HUES6 (cell line): Measurements from ENCODE around the gene GSTM3.
"Not testable (repeated sequence)": the region's sequence is repeated elsewhere in the genome, so short reads cannot be mapped to it uniquely, and the experiment has no call there.

ENCODE experiments used
- H3K27ac ChIP-seq: 2 replicates; pipeline ENCODE4 v1.7.0; 2013; ENCODE audit warnings: low read depth, mild to moderate bottlenecking, low read length, inconsistent platforms
- H3K27me3 ChIP-seq: 2 replicates; pipeline ENCODE4 v1.6.1; 2013; ENCODE audit warnings: low read length; ENCODE audit not compliant: control insufficient read depth, insufficient read depth
- H3K36me3 ChIP-seq: 2 replicates; pipeline ENCODE4 v1.6.1; 2013; ENCODE audit warnings: low read length; ENCODE audit not compliant: control insufficient read depth, insufficient read depth
- H3K4me1 ChIP-seq: 2 replicates; pipeline ENCODE4 v1.6.1; 2013; ENCODE audit warnings: low read length; ENCODE audit not compliant: control insufficient read depth, insufficient read depth
- H3K4me3 ChIP-seq: 2 replicates; pipeline ENCODE4 v1.5.1; 2013; ENCODE audit warnings: low read depth, low read length
- H3K9ac ChIP-seq: one replicate; pipeline ENCODE4 v1.6.1; 2013; ENCODE audit warnings: mild to moderate bottlenecking, low read length
- H3K9me3 ChIP-seq: 2 replicates; pipeline ENCODE4 v1.6.1; 2013; ENCODE audit warnings: low read depth, low read length; ENCODE audit not compliant: control insufficient read depth, insufficient read depth

The GSTM3 gene

GRCh38 chr1:109709822-109710221 lies 31.0 kb downstream of the GSTM3 start:
- H3K4me3 ChIP-seq, H3K36me3 ChIP-seq, H3K27me3 ChIP-seq, H3K4me1 ChIP-seq, H3K9ac ChIP-seq, H3K27ac ChIP-seq: not testable (repeated sequence)
- peaks cover 25% of the 10 kb centered on the region for H3K9me3 ChIP-seq

GRCh38 chr1:109708949-109709348 lies 31.9 kb downstream of the GSTM3 start:
- H3K4me3 ChIP-seq, H3K4me1 ChIP-seq, H3K27me3 ChIP-seq, H3K9ac ChIP-seq, H3K36me3 ChIP-seq, H3K27ac ChIP-seq: not testable (repeated sequence)
- peaks cover 34% of the 10 kb centered on the region for H3K9me3 ChIP-seq

GRCh38 chr1:109705411-109705810 lies 35.4 kb downstream of the GSTM3 start:
- Histone ChIP-seq H3K4me1 (no peaks in the 10 kb centered on the region), H3K9ac (no peak overlapping the region), H3K27me3 (no peaks in the 10 kb centered on the region), H3K4me3 (no peak overlapping the region), H3K36me3 (no peaks in the 10 kb centered on the region), H3K27ac (no peak overlapping the region), H3K9me3 (peaks cover 46% of the 10 kb centered on the region)

GRCh38 chr1:109704173-109704572 lies 36.7 kb downstream of the GSTM3 start:
- H3K9me3 ChIP-seq = peaks cover 41% of the 10 kb centered on the region
- no peak overlapping the region for H3K4me3 ChIP-seq
- no peaks in the 10 kb centered on the region for H3K4me1 ChIP-seq
- H3K27me3 ChIP-seq = no peaks in the 10 kb centered on the region
- H3K9ac ChIP-seq = no peak overlapping the region
- H3K27ac ChIP-seq = no peak overlapping the region
- no peaks in the 10 kb centered on the region for H3K36me3 ChIP-seq

- not testable (repeated sequence) for H3K4me3 ChIP-seq, H3K9ac ChIP-seq, H3K27me3 ChIP-seq, H3K4me1 ChIP-seq, H3K27ac ChIP-seq, H3K36me3 ChIP-seq
- peaks cover 31% of the 10 kb centered on the region for H3K9me3 ChIP-seq
Observed at GRCh38 chr1:109702940-109703339, 37.9 kb downstream of the GSTM3 start.

GRCh38 chr1:109697861-109698260 lies 43.0 kb downstream of the GSTM3 start:
- not testable (repeated sequence) for H3K27me3 ChIP-seq, H3K4me3 ChIP-seq, H3K36me3 ChIP-seq, H3K9ac ChIP-seq, H3K4me1 ChIP-seq, H3K27ac ChIP-seq, H3K9me3 ChIP-seq

GRCh38 chr1:109697066-109697465 lies 43.8 kb downstream of the GSTM3 start:
- Histone ChIP-seq H3K36me3 (no peaks in the 10 kb centered on the region), H3K27ac (no peak overlapping the region), H3K27me3 (no peaks in the 10 kb centered on the region), H3K9me3 (no peaks in the 10 kb centered on the region), H3K4me3 (no peak overlapping the region), H3K9ac (no peak overlapping the region), H3K4me1 (no peaks in the 10 kb centered on the region)

GRCh38 chr1:109695138-109695537 lies 45.7 kb downstream of the GSTM3 start:
- not testable (repeated sequence) for H3K4me3 ChIP-seq, H3K36me3 ChIP-seq, H3K27ac ChIP-seq, H3K9ac ChIP-seq, H3K27me3 ChIP-seq, H3K9me3 ChIP-seq, H3K4me1 ChIP-seq

- H3K9me3 ChIP-seq, H3K4me1 ChIP-seq, H3K4me3 ChIP-seq, H3K9ac ChIP-seq, H3K27ac ChIP-seq, H3K36me3 ChIP-seq, H3K27me3 ChIP-seq: not testable (repeated sequence)
Observed at GRCh38 chr1:109694400-109694799, 46.4 kb downstream of the GSTM3 start.

- H3K9me3 ChIP-seq = no peaks in the 10 kb centered on the region
- no peak overlapping the region for H3K4me3 ChIP-seq
- no peak overlapping the region for H3K9ac ChIP-seq
- H3K4me1 ChIP-seq = no peaks in the 10 kb centered on the region
- H3K27ac ChIP-seq = no peak overlapping the region
- no peaks in the 10 kb centered on the region for H3K36me3 ChIP-seq
- no peaks in the 10 kb centered on the region for H3K27me3 ChIP-seq
Observed at GRCh38 chr1:109691759-109692158, 49.1 kb downstream of the GSTM3 start.

GRCh38 chr1:109689844-109690405 lies 50.9 kb downstream of the GSTM3 start:
- H3K9me3 ChIP-seq = no peaks in the 10 kb centered on the region; the same call in 1 of the 2 replicates
- H3K4me1 ChIP-seq = no peaks in the 10 kb centered on the region
- H3K9ac ChIP-seq = no peak overlapping the region
- H3K36me3 ChIP-seq = no peaks in the 10 kb centered on the region
- no peaks in the 10 kb centered on the region for H3K27me3 ChIP-seq
- no peak overlapping the region for H3K27ac ChIP-seq
- H3K4me3 ChIP-seq = no peak overlapping the region
